Psoas muscle (tissue), 8 donors: ENCODE data around the gene TMEM88. TPM values are rescaled to one million over a fixed set of nuclear protein-coding genes. Genes with fewer than 3 reads are reported as not detected.

Source experiments
- ATAC-seq, 4 donors: fragments of 200-7000 bp; cut with Tn5 transposase; one replicate each; pipeline ENCODE4 v1.9.1; 2020; ENCODE audit warnings: moderate library complexity in 3 of 4, mild to moderate bottlenecking in 2 of 4
- DNase-seq, 2 donors: peaks; one replicate each; pipeline ENCODE4 v3.0.0-alpha.2; 2020
- H3K27ac ChIP-seq: fragments of 200-600 bp; one replicate; pipeline ENCODE4 v1.8.0; 2022
- H3K27me3 ChIP-seq, 3 donors: fragments of 200-600 bp in 1 of 3; one replicate each; pipeline versions ENCODE4 v1.6.1 to v1.8.0; 2013 to 2022; ENCODE audit warnings: low read length in 2 of 3, mild to moderate bottlenecking in 2 of 3, moderate library complexity in 1 of 3; ENCODE audit not compliant: insufficient read depth in 3 of 3
- H3K36me3 ChIP-seq, 2 donors: fragments of 200-600 bp in 1 of 2; one replicate each; pipeline versions ENCODE4 v1.6.1 to v1.8.0; 2013 to 2022; ENCODE audit warnings: low read depth in 1 of 2, mild to moderate bottlenecking in 1 of 2, moderate library complexity in 1 of 2; ENCODE audit not compliant: insufficient read depth in 1 of 2
- H3K4me1 ChIP-seq: fragments of 200-600 bp; one replicate; pipeline ENCODE4 v1.8.0; 2022
- H3K4me3 ChIP-seq: fragments of 200-600 bp; one replicate; pipeline ENCODE4 v1.8.0; 2022; ENCODE audit warnings: mild to moderate bottlenecking
- H3K9me3 ChIP-seq: fragments of 200-600 bp; one replicate; pipeline ENCODE4 v1.8.0; 2022
- CTCF ChIP-seq: fragments of 200-600 bp; IDR thresholded peaks from one replicate; pipeline ENCODE4 v1.8.0; 2022; ENCODE audit warnings: antibody characterized with exemption
- WGBS, 3 donors: extraction: QIAGEN DNeasy Blood & Tissue Kit; methylation state at CpG; one replicate each; pipeline versions ENCODE4 v1.1.6 to v1.1.7; 2013; 5-methylcytosine and 5-hydroxymethylcytosine counted together
- intact Hi-C, 2 donors: fragments of 100-400 bp; cut with DNase I; formaldehyde crosslinking; loops; one replicate each; pipeline versions ENCODE4 v1.11.0 to v1.14.2; 2022
- polyA plus RNA-seq, 3 donors: library from polyadenylated mRNA; stranded (reverse); fragments of 200-250 nt; gene quantifications; one replicate each; pipeline ENCODE4 v1.2.3, GENCODE V29; 2013
- total RNA-seq, 4 donors: library from RNA; stranded (reverse); fragmentation: NEBNext Ultra II Directional in 2 of 4; extraction: Animal tissue kit (Norgen Biotek cat#: 25700) in 2 of 4; gene quantifications; one replicate each; pipeline versions ENCODE4 v1.2.1 to v1.2.4, GENCODE V29; 2021 to 2023
- donor health status: healthy with polysubstance abuse.
- donor health status: DM: no; HTN: no; CAD: no; lungs with moderate emphysema.
- donor health status: Bipolar disorder and iron deficiency.
- donor health status: healthy.
- donor health status: DM: yes; HTN: yes; CAD: no.
- donor health status: DM: no; HTN: no; CAD: no.
- donor health status: DM: no; HTN: no; CAD: no.
- donor health status: DM: yes; HTN: yes; CAD: no.

The TMEM88 gene
- total and polyA plus RNA-seq, 7 donors, result 16.3 to 57.4 (median 24.0) TPM

- peaks cover 0 to 51% of the 10 kb centered on the region in 2 donors for H3K36me3 ChIP-seq
- H3K27ac ChIP-seq, result no peak overlapping the region
- 35 to 44% (median 43%) methylated on average over 6 of the region's 6 CpGs for WGBS, 3 donors
- H3K4me3 ChIP-seq, result no peak overlapping the region
- peak; percentile 50 for TF ChIP-seq CTCF
- peaks cover 2% of the 10 kb centered on the region for H3K4me1 ChIP-seq
- peak; percentile 68 to 80 (median 76) for ATAC-seq
- H3K27me3 ChIP-seq, result no peaks in the 10 kb centered on the region
- intact Hi-C loops, result loop anchor here (1.0 to 5.0 kb wide), 3 partner anchors 35 to 75 kb away; no protein-coding TSS in a partner anchor
- DNase-seq, result no peak
- no peaks in the 10 kb centered on the region for H3K9me3 ChIP-seq
Measured at GRCh38 chr17:7897773-7898172, 42.9 kb downstream of the TMEM88 start.

GRCh38 chr17:7903154-7904103, 48.6 kb downstream of the TMEM88 start:
- WGBS, 3 donors, result 70 to 77% (median 76%) methylated on average over 22 of the region's 22 CpGs
- no peak for TF ChIP-seq CTCF
- no peaks in the 10 kb centered on the region for H3K9me3 ChIP-seq
- ATAC-seq (no peak), DNase-seq (no peak)
- H3K27ac ChIP-seq, result no peak overlapping the region
- no peaks in the 10 kb centered on the region for H3K27me3 ChIP-seq
- H3K36me3 ChIP-seq, result peaks cover 0 to 70% of the 10 kb centered on the region in 2 donors
- H3K4me3 ChIP-seq, result no peak overlapping the region
- intact Hi-C loops, result no loop called here
- no peaks in the 10 kb centered on the region for H3K4me1 ChIP-seq

Other genes starting within 250 kb of the TMEM88 start
- 100 to 1,000 TPM; 105 to 120 (median 114) TPM for gene FXR2, start 240.2 kb upstream of the TMEM88 start, total RNA-seq
- gene FXR2, start 240.2 kb upstream of the TMEM88 start, polyA plus RNA-seq, result 100 to 1,000 TPM in 1 of 3 donors, 10 to 100 TPM in 2; 88.2 to 164 (median 92.1) TPM
- gene SAT2, start 227.2 kb upstream of the TMEM88 start, total RNA-seq, result 10 to 100 TPM; 60.7 to 70.4 (median 66.2) TPM
- 100 to 1,000 TPM; 105 to 112 (median 108) TPM for gene SAT2, start 227.2 kb upstream of the TMEM88 start, polyA plus RNA-seq
- 1 to 10 TPM in 1 of 4 donors, under 1 TPM in 3; 0.19 to 1.6 (median 0.55) TPM for gene SHBG, start 224.9 kb upstream of the TMEM88 start, total RNA-seq
- under 1 TPM; 0.26 to 0.53 (median 0.45) TPM for gene SHBG, start 224.9 kb upstream of the TMEM88 start, polyA plus RNA-seq
- gene ATP1B2, start 204.1 kb upstream of the TMEM88 start, total RNA-seq, result 1 to 10 TPM in 2 of 4 donors, under 1 TPM in 2; 0.78 to 5.7 (median 1.3) TPM
- 1 to 10 TPM in 1 of 3 donors, under 1 TPM in 2; 0.36 to 1.0 (median 0.51) TPM for gene ATP1B2, start 204.1 kb upstream of the TMEM88 start, polyA plus RNA-seq
- 10 to 100 TPM; 18.1 to 36.7 (median 19.4) TPM for gene TP53, start 167.6 kb upstream of the TMEM88 start, total RNA-seq
- gene TP53, start 167.6 kb upstream of the TMEM88 start, polyA plus RNA-seq, result 10 to 100 TPM in 2 of 3 donors, 1 to 10 TPM in 1; 7.4 to 15.7 (median 10.6) TPM
- gene WRAP53, start 166.6 kb upstream of the TMEM88 start, total RNA-seq, result 1 to 10 TPM; 4.5 to 6.6 (median 5.0) TPM
- 10 to 100 TPM in 2 of 3 donors, 1 to 10 TPM in 1; 6.5 to 14.4 (median 11.2) TPM for gene WRAP53, start 166.6 kb upstream of the TMEM88 start, polyA plus RNA-seq
- under 1 TPM in 3 of 4 donors, not detected in 1; 0.11 to 0.37 (median 0.17) TPM for gene EFNB3, start 149.9 kb upstream of the TMEM88 start, total RNA-seq
- under 1 TPM in 2 of 3 donors, not detected in 1; 0.09 to 0.12 TPM for gene EFNB3, start 149.9 kb upstream of the TMEM88 start, polyA plus RNA-seq
- under 1 TPM; 0.04 to 0.10 (median 0.05) TPM for gene DNAH2, start 137.3 kb upstream of the TMEM88 start, total RNA-seq
- under 1 TPM; 0.01 to 0.10 (median 0.08) TPM for gene DNAH2, start 137.3 kb upstream of the TMEM88 start, polyA plus RNA-seq
- gene KDM6B, start 20.8 kb upstream of the TMEM88 start, total RNA-seq, result 10 to 100 TPM; 11.8 to 26.0 (median 17.9) TPM
- gene KDM6B, start 20.8 kb upstream of the TMEM88 start, polyA plus RNA-seq, result 10 to 100 TPM in 1 of 3 donors, 1 to 10 TPM in 2; 2.8 to 16.6 (median 6.3) TPM
- 10 to 100 TPM; 60.8 to 95.4 (median 73.3) TPM for gene NAA38, start 2.5 kb downstream of the TMEM88 start, total RNA-seq
- 100 to 1,000 TPM; 104 to 148 (median 109) TPM for gene NAA38, start 2.5 kb downstream of the TMEM88 start, polyA plus RNA-seq
- 10 to 100 TPM in 2 of 4 donors, 1 to 10 TPM in 2; 9.9 to 11.9 (median 10.2) TPM for gene CYB5D1, start 2.9 kb downstream of the TMEM88 start, total RNA-seq
- 10 to 100 TPM in 2 of 3 donors, 1 to 10 TPM in 1; 7.1 to 31.7 (median 10.4) TPM for gene CYB5D1, start 2.9 kb downstream of the TMEM88 start, polyA plus RNA-seq
- 10 to 100 TPM in 1 of 4 donors, 1 to 10 TPM in 3; 5.8 to 13.1 (median 7.5) TPM for gene CHD3, start 33.7 kb downstream of the TMEM88 start, total RNA-seq
- 1 to 10 TPM; 3.3 to 6.9 (median 6.8) TPM for gene CHD3, start 33.7 kb downstream of the TMEM88 start, polyA plus RNA-seq
- gene RNF227, start 61.2 kb downstream of the TMEM88 start, total RNA-seq, result 1 to 10 TPM in 2 of 4 donors, under 1 TPM in 2; 0.62 to 2.6 (median 1.0) TPM
- 1 to 10 TPM; 1.5 to 2.4 (median 1.6) TPM for gene RNF227, start 61.2 kb downstream of the TMEM88 start, polyA plus RNA-seq
- under 1 TPM in 3 of 4 donors, not detected in 1; 0.38 to 0.77 (median 0.57) TPM for gene KCNAB3, start 74.8 kb downstream of the TMEM88 start, total RNA-seq
- under 1 TPM; 0.18 to 0.52 (median 0.21) TPM for gene KCNAB3, start 74.8 kb downstream of the TMEM88 start, polyA plus RNA-seq
- 10 to 100 TPM; 47.7 to 84.9 (median 75.0) TPM for gene TRAPPC1, start 76.9 kb downstream of the TMEM88 start, total RNA-seq
- 10 to 100 TPM; 64.0 to 78.4 (median 76.1) TPM for gene TRAPPC1, start 76.9 kb downstream of the TMEM88 start, polyA plus RNA-seq
- gene CNTROB, start 77.1 kb downstream of the TMEM88 start, total RNA-seq, result 1 to 10 TPM; 5.5 to 9.5 (median 7.4) TPM
- gene CNTROB, start 77.1 kb downstream of the TMEM88 start, polyA plus RNA-seq, result 1 to 10 TPM; 5.9 to 9.6 (median 8.8) TPM
- not detected for gene GUCY2D, start 147.5 kb downstream of the TMEM88 start, total RNA-seq
- not detected for gene GUCY2D, start 147.5 kb downstream of the TMEM88 start, polyA plus RNA-seq
- under 1 TPM in 3 of 4 donors, not detected in 1; 0.13 to 0.42 (median 0.32) TPM for gene ALOX15B, start 184.0 kb downstream of the TMEM88 start, total RNA-seq
- 1 to 10 TPM in 1 of 3 donors, under 1 TPM in 1, not detected in 1; 0.09 to 1.1 TPM for gene ALOX15B, start 184.0 kb downstream of the TMEM88 start, polyA plus RNA-seq
- gene ALOX12B, start 232.7 kb downstream of the TMEM88 start, total RNA-seq, result not detected
- not detected for gene ALOX12B, start 232.7 kb downstream of the TMEM88 start, polyA plus RNA-seq